Hepatocyte (in vitro differentiated cells): ENCODE measurements around the gene RALGAPA2. TPM values are rescaled to one million over a fixed set of nuclear protein-coding genes. Genes with fewer than 3 reads are reported as not detected.
A peak's percentile ranks its signal among the peaks of the same experiment; 100 is the strongest.

Experiments used
- DNase-seq: peaks from one replicate; pipeline ENCODE4 v3.0.0-alpha.2; 2016; ENCODE audit warnings: low spot score
- H2AFZ ChIP-seq: fragments of 200-600 bp; sonication (generic); 2 replicates; pipeline ENCODE4 v1.6.0; 2016; ENCODE audit warnings: antibody characterized with exemption, mild to moderate bottlenecking
- H3K27ac ChIP-seq: fragments of 200-600 bp; sonication (generic); 2 replicates; pipeline ENCODE4 v1.5.1; 2016; ENCODE audit warnings: mild to moderate bottlenecking
- H3K27me3 ChIP-seq: fragments of 200-600 bp; sonication (generic); 2 replicates; pipeline ENCODE4 v1.6.1; 2016
- H3K36me3 ChIP-seq: fragments of 200-600 bp; sonication (generic); replicated peaks from 2 replicates; pipeline ENCODE4 v1.5.1; 2016; ENCODE audit warnings: low read depth; ENCODE audit not compliant: insufficient read depth
- H3K4me1 ChIP-seq: fragments of 200-600 bp; sonication (generic); 2 replicates; pipeline ENCODE4 v1.5.1; 2016; ENCODE audit warnings: mild to moderate bottlenecking, moderate library complexity; ENCODE audit not compliant: insufficient read depth
- H3K4me2 ChIP-seq: fragments of 200-600 bp; sonication (generic); 2 replicates; pipeline ENCODE4 v1.6.0; 2016
- H3K4me3 ChIP-seq: fragments of 200-600 bp; sonication (generic); 2 replicates; pipeline ENCODE4 v1.5.1; 2016; ENCODE audit warnings: mild to moderate bottlenecking
- H3K79me2 ChIP-seq: fragments of 200-600 bp; sonication (generic); 2 replicates; pipeline ENCODE4 v1.6.0; 2017; ENCODE audit warnings: mild to moderate bottlenecking
- H3K9me2 ChIP-seq: fragments of 200-600 bp; sonication (generic); replicated peaks from 2 replicates; pipeline ENCODE4 v1.6.0; 2017; ENCODE audit warnings: mild to moderate bottlenecking; ENCODE audit not compliant: insufficient read depth
- H3K9me3 ChIP-seq: fragments of 200-600 bp; sonication (generic); 2 replicates; pipeline ENCODE4 v1.5.1; 2016; ENCODE audit warnings: low read depth, mild to moderate bottlenecking
- H4K20me1 ChIP-seq: fragments of 200-600 bp; sonication (generic); 2 replicates; pipeline ENCODE4 v1.6.0; 2016; ENCODE audit warnings: mild to moderate bottlenecking; ENCODE audit not compliant: insufficient read depth, poor library complexity, severe bottlenecking
- CTCF ChIP-seq: fragments of 200-600 bp; sonication (generic); IDR thresholded peaks from 2 replicates; pipeline ENCODE4 v1.5.1; 2016; ENCODE audit warnings: antibody characterized with exemption, mild to moderate bottlenecking; ENCODE audit not compliant: poor library complexity
- EZH2 ChIP-seq: fragments of 200-600 bp; sonication (generic); IDR thresholded peaks from 2 replicates; pipeline ENCODE4 v1.6.1; 2016; ENCODE audit warnings: antibody characterized with exemption, mild to moderate bottlenecking, borderline replicate concordance
- EZH2phosphoT487 ChIP-seq: fragments of 200-600 bp; sonication (generic); IDR thresholded peaks from one replicate; pipeline ENCODE4 v1.6.1; 2018; ENCODE audit warnings: antibody characterized with exemption, mild to moderate bottlenecking, low read depth, moderate library complexity; ENCODE audit not compliant: unreplicated experiment, severe bottlenecking
- WGBS: methylation state at CpG from one replicate; pipeline ENCODE4 v1.1.6; 2016; ENCODE audit warnings: low lambda C conversion rate; ENCODE audit errors: missing lambda C conversion rate; 5-methylcytosine and 5-hydroxymethylcytosine counted together
- polyA plus RNA-seq: library from polyadenylated mRNA; unstranded; fragments of >200 nt; fragmentation: Nextera tagmentation; extraction: Ambion mirVana; gene quantifications from 2 replicates; pipeline ENCODE4 v1.2.1, GENCODE V29; 2016
- total RNA-seq: library from RNA; depleted of rRNA; stranded (reverse); fragments of >200 nt; gene quantifications from 2 replicates; pipeline ENCODE4 v1.2.3, GENCODE V29; 2014

The RALGAPA2 gene
- total RNA-seq = 35.3 and 36.9 TPM in 2 replicates
- polyA plus RNA-seq = 14.8 and 16.8 TPM in 2 replicates

- peak; percentile 98 for DNase-seq
- H3K36me3 ChIP-seq = no peaks in the 10 kb centered on the region
Observed at GRCh38 chr20:20712474-20713243, at the start of gene RALGAPA2. Gene RALGAPA2 (minus strand): TSS chr20:20712644. CDS start chr20:20712480, 164 bp downstream.

GRCh38 chr20:20761301-20761700, 48.9 kb upstream of the RALGAPA2 start:
- DNase-seq = no peak
- no peak for TF ChIP-seq EZH2phosphoT487
- TF ChIP-seq CTCF = no peak
- TF ChIP-seq EZH2 = no peak
- Histone ChIP-seq H3K79me2 (no peaks in the 10 kb centered on the region), H3K9me2 (no peaks in the 10 kb centered on the region), H3K9me3 (no peaks in the 10 kb centered on the region), H2AFZ (no peak overlapping the region), H3K27me3 (no peaks in the 10 kb centered on the region), H4K20me1 (no peaks in the 10 kb centered on the region), H3K4me3 (no peak overlapping the region), H3K27ac (no peak overlapping the region), H3K36me3 (no peaks in the 10 kb centered on the region), H3K4me2 (no peak overlapping the region), H3K4me1 (peaks cover 5% of the 10 kb centered on the region)
- 29% methylated on average over 1 of the region's 1 CpG for WGBS

More at GRCh38 chr20:20712474-20713243, at the start of gene RALGAPA2:
- peak within 1 kb of the TSS; percentile 91 for H3K4me2 ChIP-seq
- peaks cover 12% of the 10 kb centered on the region for H3K4me1 ChIP-seq
- H3K79me2 ChIP-seq = peaks cover 40% of the 10 kb centered on the region
- H2AFZ ChIP-seq = peak within 1 kb of the TSS; percentile 83
- H3K4me3 ChIP-seq = peak within 1 kb of the TSS; percentile 78
- no peaks in the 10 kb centered on the region for H3K27me3 ChIP-seq
- no peaks in the 10 kb centered on the region for H3K9me3 ChIP-seq
- no peaks in the 10 kb centered on the region for H3K9me2 ChIP-seq
- peak within 1 kb of the TSS; percentile 93 for H3K27ac ChIP-seq
- under 1% methylated on average over 47 of the region's 87 CpGs for WGBS
- TF ChIP-seq EZH2 = no peak
- no peak for TF ChIP-seq EZH2phosphoT487
- TF ChIP-seq CTCF = no peak
- no peaks in the 10 kb centered on the region for H4K20me1 ChIP-seq

GRCh38 chr20:20759132-20759531, 46.7 kb upstream of the RALGAPA2 start:
- Histone ChIP-seq H3K36me3 (no peaks in the 10 kb centered on the region), H3K4me1 (peaks cover 5% of the 10 kb centered on the region), H3K9me3 (no peaks in the 10 kb centered on the region), H4K20me1 (no peaks in the 10 kb centered on the region), H2AFZ (no peak overlapping the region), H3K4me3 (no peak overlapping the region), H3K4me2 (no peak overlapping the region), H3K79me2 (no peaks in the 10 kb centered on the region), H3K27ac (peak overlapping the region; percentile 46), H3K9me2 (no peaks in the 10 kb centered on the region), H3K27me3 (no peaks in the 10 kb centered on the region)
- TF ChIP-seq EZH2 (no peak), CTCF (no peak), EZH2phosphoT487 (no peak)
- DNase-seq = peak; percentile 23
- 60% methylated on average over 6 of the region's 6 CpGs for WGBS
